ENCODE data around the gene SORBS2. TPM values are rescaled to one million over a fixed set of nuclear protein-coding genes. Genes with fewer than 3 reads are reported as not detected.

Gene SORBS2
- total and polyA plus RNA-seq, 2 experiments from 2014 or later: 0.32 to 1.5 TPM

DNA sequence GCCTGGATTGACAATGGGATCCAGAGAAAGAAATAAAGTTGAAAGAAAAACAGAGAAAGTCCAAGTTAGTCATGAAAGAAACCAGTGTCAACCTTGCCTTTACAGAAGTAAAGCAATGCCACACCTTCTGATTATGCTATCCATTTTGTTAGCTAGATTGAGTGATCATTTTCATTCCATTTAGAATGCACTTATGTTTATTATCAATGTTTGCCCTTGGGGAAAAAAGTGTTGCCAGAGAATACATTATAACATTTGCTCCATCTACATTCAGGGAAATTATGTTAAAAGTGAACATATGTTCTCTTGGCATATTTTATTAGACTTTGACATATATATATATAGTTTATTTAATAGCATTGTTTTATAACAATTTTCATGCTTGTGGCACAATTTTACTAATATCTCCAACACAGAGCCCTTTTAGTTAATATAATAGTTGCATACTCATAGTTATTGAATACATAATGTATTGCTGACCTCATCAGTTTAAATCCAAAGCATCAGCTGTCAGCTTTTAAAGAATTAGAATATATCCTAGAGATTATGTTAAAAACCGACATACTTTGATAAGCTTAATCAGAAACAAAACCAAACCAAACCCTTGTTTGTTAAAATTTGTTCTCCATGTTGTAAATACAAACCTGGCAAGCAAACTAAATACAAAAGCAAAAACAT lies 134.2 kb downstream of the SORBS2 start:
- H3K9ac ChIP-seq: no peak overlapping the region
- no peaks in the 10 kb centered on the region for H4K20me1 ChIP-seq (ENCODE audit: insufficient read depth)
- H3F3A ChIP-seq (ENCODE audit: insufficient read depth): no peaks in the 10 kb centered on the region
- DNase-seq: no peak
- H3K36me3 ChIP-seq (ENCODE audit: low read depth): no peaks in the 10 kb centered on the region
- H2AFZ ChIP-seq: no peak overlapping the region
- H3K27ac ChIP-seq: no peak overlapping the region
- WGBS, 2 experiments (ENCODE audit: low coverage in 1 of 2, low lambda C conversion rate in 2 of 2, missing lambda C conversion rate in 2 of 2): 23 to 40% methylated on average over 1 of the region's 1 CpG
- H3K4me1 ChIP-seq (ENCODE audit: insufficient read depth): peaks cover 9% of the 10 kb centered on the region; the same call in 1 of the 2 replicates
- no peaks in the 10 kb centered on the region for H3K79me2 ChIP-seq (ENCODE audit: insufficient read depth)
- H3K4me3 ChIP-seq: no peak overlapping the region
- no peaks in the 10 kb centered on the region for H3K9me2 ChIP-seq (ENCODE audit: insufficient read depth)
- no peaks in the 10 kb centered on the region for H3K27me3 ChIP-seq (replicated peaks; ENCODE audit: insufficient read depth)
- no peaks in the 10 kb centered on the region for H3K9me3 ChIP-seq (ENCODE audit: low read depth)
- in situ Hi-C loops (cut with MboI): no loop called here
- no peak overlapping the region for H3K4me2 ChIP-seq (ENCODE audit: unreplicated experiment)
- no peak for TF ChIP-seq EZH2phosphoT487 (IDR thresholded peaks at IDR 0.05; ENCODE audit: insufficient read depth, low read depth)
- TF ChIP-seq EZH2 (IDR thresholded peaks at IDR 0.05; ENCODE audit: insufficient read depth, poor library complexity, severe bottlenecking): no peak

DNA sequence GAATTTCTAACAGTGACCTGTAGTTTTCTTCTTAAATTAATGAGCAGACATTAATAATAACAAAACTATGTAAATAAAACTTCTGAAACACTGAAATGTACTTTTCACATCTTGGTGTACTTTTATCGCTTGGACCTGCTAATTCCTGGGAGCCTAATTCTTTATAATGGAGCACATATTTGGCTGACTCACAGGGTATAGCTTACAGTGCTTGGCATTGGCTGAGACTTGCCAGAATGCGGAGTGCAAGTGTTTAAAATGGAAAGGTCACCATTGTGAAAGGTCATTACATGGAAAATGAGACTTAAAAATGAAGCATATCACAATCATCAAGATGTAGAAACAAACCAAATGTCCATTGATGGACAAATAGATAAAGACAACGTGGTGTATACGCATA lies 139.4 kb downstream of the SORBS2 start:
- in situ Hi-C loops (cut with MboI): no loop called here
- no peaks in the 10 kb centered on the region for H3K36me3 ChIP-seq (ENCODE audit: low read depth)

DNA sequence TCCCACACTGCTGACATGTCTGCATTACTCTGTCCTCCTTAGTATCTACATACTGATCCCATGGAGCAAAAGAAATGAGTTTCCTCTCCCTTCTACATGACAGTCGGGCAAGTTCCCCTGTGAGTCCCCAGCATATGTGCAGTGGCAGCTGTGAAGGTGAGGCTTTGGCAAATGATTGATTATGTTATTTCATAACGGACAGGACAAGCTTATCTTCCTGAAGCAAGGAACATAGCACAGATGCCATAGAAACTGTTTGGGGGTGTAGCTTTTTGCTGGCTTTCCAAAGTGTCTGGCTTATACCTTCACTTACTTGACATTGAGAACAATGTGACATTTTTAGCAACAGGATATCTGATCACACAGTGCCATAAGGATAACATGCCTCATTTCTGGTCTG lies 139.8 kb downstream of the SORBS2 start:
- 34 to 39% methylated on average over 2 of the region's 2 CpGs for WGBS, 2 experiments (ENCODE audit: low coverage in 1 of 2, low lambda C conversion rate in 2 of 2, missing lambda C conversion rate in 2 of 2)
- in situ Hi-C loops (cut with MboI): no loop called here

More for the DNA sequence above, 139.4 kb downstream of the SORBS2 start:
- H3K79me2 ChIP-seq (ENCODE audit: insufficient read depth): no peaks in the 10 kb centered on the region
- H3K9ac ChIP-seq: no peak overlapping the region
- no peak overlapping the region for H3K4me3 ChIP-seq
- no peaks in the 10 kb centered on the region for H4K20me1 ChIP-seq (ENCODE audit: insufficient read depth)
- WGBS, 2 experiments (ENCODE audit: low coverage in 1 of 2, low lambda C conversion rate in 2 of 2, missing lambda C conversion rate in 2 of 2): 36 to 39% methylated on average over 4 of the region's 4 CpGs
- no peak for DNase-seq
- no peaks in the 10 kb centered on the region for H3K9me2 ChIP-seq (ENCODE audit: insufficient read depth)
- no peak overlapping the region for H3K4me2 ChIP-seq (ENCODE audit: unreplicated experiment)
- H3K9me3 ChIP-seq (ENCODE audit: low read depth): no peaks in the 10 kb centered on the region
- no peak for TF ChIP-seq EZH2 (IDR thresholded peaks at IDR 0.05; ENCODE audit: insufficient read depth, poor library complexity, severe bottlenecking)
- TF ChIP-seq EZH2phosphoT487 (IDR thresholded peaks at IDR 0.05; ENCODE audit: insufficient read depth, low read depth): no peak
- H3K4me1 ChIP-seq (ENCODE audit: insufficient read depth): no peaks in the 10 kb centered on the region
- no peak overlapping the region for H2AFZ ChIP-seq
- H3K27ac ChIP-seq: no peak overlapping the region
- H3F3A ChIP-seq (ENCODE audit: insufficient read depth): no peaks in the 10 kb centered on the region
- H3K27me3 ChIP-seq (replicated peaks; ENCODE audit: insufficient read depth): no peaks in the 10 kb centered on the region

DNA sequence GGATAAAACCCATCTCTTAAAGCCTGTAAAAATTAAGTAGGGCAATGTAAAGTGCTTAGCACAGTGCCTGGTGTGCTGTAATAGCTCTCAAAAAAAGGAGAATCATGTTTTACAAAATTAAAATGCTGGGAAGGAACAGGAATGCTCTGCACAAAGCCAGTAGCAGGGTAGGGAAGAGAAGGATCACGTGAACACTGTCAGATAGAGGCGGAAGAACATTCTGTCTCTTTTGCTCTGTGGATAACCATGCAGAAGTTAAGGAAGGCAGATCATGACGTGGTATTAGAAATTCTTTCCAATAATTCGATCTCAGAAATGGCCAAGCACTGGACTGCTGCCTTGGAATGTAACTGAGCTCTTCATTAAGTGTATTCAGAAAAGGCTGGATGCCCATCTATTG lies 140.5 kb downstream of the SORBS2 start:
- Histone ChIP-seq H3K9me3 (ENCODE audit: low read depth) (no peaks in the 10 kb centered on the region), H3K4me1 (ENCODE audit: insufficient read depth) (no peaks in the 10 kb centered on the region), H3K9me2 (ENCODE audit: insufficient read depth) (no peaks in the 10 kb centered on the region), H3K27me3 (replicated peaks; ENCODE audit: insufficient read depth) (no peaks in the 10 kb centered on the region), H2AFZ (no peak overlapping the region), H3K9ac (no peak overlapping the region), H3K4me3 (no peak overlapping the region), H3F3A (ENCODE audit: insufficient read depth) (no peaks in the 10 kb centered on the region), H3K36me3 (ENCODE audit: low read depth) (no peaks in the 10 kb centered on the region), H3K79me2 (ENCODE audit: insufficient read depth) (no peaks in the 10 kb centered on the region), H3K4me2 (ENCODE audit: unreplicated experiment) (no peak overlapping the region), H4K20me1 (ENCODE audit: insufficient read depth) (no peaks in the 10 kb centered on the region), H3K27ac (no peak overlapping the region)
- in situ Hi-C loops (cut with MboI): no loop called here
- WGBS, 2 experiments (ENCODE audit: low coverage in 1 of 2, low lambda C conversion rate in 2 of 2, missing lambda C conversion rate in 2 of 2): 40 to 47% methylated on average over 4 of the region's 4 CpGs
- TF ChIP-seq EZH2 (IDR thresholded peaks at IDR 0.05; ENCODE audit: insufficient read depth, poor library complexity, severe bottlenecking) (no peak), EZH2phosphoT487 (IDR thresholded peaks at IDR 0.05; ENCODE audit: insufficient read depth, low read depth) (no peak)
- DNase-seq: no peak

More for the DNA sequence above, 139.8 kb downstream of the SORBS2 start:
- Histone ChIP-seq H3K4me2 (ENCODE audit: unreplicated experiment) (no peak overlapping the region), H4K20me1 (ENCODE audit: insufficient read depth) (no peaks in the 10 kb centered on the region), H3K79me2 (ENCODE audit: insufficient read depth) (no peaks in the 10 kb centered on the region), H2AFZ (no peak overlapping the region), H3K9me3 (ENCODE audit: low read depth) (no peaks in the 10 kb centered on the region), H3K9ac (no peak overlapping the region), H3K9me2 (ENCODE audit: insufficient read depth) (no peaks in the 10 kb centered on the region), H3K27me3 (replicated peaks; ENCODE audit: insufficient read depth) (no peaks in the 10 kb centered on the region), H3F3A (ENCODE audit: insufficient read depth) (no peaks in the 10 kb centered on the region), H3K27ac (no peak overlapping the region), H3K36me3 (ENCODE audit: low read depth) (no peaks in the 10 kb centered on the region), H3K4me3 (no peak overlapping the region), H3K4me1 (ENCODE audit: insufficient read depth) (no peaks in the 10 kb centered on the region)
- no peak for TF ChIP-seq EZH2 (IDR thresholded peaks at IDR 0.05; ENCODE audit: insufficient read depth, poor library complexity, severe bottlenecking)
- TF ChIP-seq EZH2phosphoT487 (IDR thresholded peaks at IDR 0.05; ENCODE audit: insufficient read depth, low read depth): no peak
- no peak for DNase-seq

Data from GM23248 (cell line).